NCI-H2107 treated with DMSO at 0.1 percent for 48 hours (cell line): ENCODE results near the gene INHBB.

Experiments used
- DNase-seq: peaks from one replicate; lab custom pipeline; 2025; ENCODE audit not compliant: unreplicated experiment; lab: John Stamatoyannopoulos, UW

Gene INHBB

DNA sequence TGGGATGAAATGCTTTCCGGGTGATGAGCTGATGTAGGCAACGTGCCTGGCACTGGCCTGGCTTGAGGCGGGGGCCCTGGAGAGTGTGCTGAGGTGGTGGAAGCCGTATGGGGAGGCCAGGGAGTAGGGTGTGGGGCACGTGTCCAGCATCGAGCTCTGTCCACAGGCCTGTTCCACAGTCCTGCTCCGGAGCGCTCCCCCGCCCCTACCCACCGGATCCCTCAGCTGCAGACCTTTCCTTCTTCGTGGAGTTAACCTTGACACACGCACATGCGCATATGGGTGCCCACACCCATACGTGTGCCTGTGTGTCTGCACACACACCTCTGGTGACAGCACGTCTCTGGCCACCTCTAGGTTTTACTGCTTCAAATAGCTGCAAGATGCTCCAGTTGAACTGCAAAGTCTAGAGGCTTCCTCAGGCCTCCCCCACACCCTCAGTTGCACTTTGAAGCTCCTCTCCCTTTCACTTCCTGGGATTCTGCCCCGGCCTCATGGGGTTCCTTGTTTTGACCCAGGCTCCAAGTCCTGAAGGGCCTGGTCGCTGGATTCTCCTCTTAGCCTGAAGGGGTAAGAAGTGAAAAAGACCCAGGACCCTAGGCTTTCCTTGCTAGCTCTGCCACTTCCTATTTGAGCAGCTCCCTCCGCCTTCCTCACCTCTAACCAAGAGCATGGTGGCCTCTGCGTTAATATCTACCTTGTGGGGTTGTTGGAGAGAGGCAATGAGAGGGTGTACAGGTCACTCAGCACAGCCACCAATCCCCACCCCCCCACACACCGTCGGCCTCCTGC lies 49.5 kb downstream of the INHBB start:
- DNase-seq: no peak

- peak; percentile 37 for DNase-seq
These were observed 50.3 kb downstream of the INHBB start for GRCh38 chr2:120396013-120396860.

DNA sequence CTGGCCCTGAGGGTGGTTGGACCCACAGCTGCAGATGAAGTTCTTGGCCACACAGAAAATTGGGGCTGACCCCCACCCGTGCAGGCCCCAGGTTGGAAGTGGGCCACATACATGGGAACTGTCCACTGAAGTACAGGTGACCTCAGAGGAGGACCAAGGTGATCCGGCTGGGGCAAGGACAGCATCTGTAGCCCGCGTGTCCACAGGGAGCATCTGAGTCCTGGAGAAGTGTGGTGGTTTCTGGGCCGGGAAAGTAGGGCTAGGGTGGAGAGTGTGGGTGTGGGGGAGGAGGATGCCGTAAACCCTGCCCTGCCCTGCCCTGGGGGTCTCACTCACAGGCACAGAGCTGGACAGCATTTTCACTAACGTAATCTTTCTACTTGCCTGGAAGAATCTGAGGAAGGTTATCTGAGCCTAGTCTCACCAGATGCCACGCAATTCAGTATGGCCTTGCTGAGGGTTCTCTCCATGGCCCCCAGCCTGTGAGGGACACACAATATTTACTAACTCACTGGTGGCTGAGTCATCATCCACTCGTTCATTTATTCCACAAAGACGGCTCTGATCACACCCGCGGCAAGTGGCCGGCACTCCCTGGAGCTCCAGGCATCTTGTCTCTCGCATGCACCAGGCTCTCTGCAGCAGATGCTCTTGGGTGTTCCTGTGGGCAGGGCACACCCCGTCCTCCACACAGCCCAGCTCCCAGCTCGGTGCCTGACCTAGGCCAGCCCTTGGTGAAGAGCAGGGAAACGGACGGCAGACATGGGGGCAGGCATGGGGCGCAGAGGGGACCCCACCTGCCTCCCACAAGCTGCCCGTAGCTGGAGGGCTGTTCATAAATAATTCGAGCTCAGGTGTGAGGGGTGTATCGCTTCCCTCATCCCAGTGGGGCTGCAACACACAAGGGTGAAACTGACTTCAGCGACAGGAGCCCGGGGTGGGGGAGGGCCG lies 51.2 kb downstream of the INHBB start:
- no peak for DNase-seq

DNA sequence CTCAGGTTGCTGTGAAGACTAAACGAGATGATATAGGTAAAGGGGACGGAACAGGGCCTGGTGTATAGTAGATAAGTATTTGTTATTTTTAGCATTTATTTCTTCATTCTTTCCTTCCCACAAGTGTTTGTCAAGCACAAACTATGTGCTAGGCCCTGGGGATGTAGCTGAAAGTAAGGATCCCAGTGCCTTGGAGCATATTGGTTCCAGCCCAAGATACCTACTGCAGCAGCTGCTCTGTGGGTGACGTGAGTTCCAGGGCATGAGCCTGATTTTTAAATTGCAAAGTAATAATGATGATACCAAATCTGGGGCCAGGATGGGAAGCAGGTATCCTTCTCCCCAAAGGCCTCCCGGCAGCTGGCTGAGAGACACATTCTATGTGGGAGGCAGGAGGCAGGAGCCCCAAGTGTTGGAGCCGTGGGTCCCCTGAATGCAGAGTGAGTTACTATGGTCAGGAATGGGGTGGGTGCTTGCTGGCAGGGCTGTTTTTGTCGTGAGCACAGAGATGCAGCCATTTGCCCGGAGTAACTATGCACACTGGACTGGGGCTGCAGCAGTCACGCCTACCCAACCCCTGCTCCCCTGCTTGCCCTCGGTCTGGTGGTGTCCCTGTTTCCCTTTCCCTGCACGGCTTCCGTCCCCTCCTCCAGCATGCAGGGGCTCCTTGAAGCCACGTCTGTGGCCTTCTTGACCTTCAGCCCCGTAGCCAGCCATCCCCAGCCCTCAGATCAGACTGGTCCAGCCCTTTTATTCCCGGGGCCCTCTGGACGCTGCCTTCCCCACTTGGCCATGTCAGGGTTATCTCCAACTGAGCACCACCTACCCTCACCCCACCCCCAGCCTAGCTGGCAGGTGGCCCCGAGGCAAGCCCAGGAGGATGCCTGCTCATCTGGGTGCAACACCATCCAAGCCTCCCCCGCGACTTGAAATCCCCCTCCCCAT lies 52.4 kb downstream of the INHBB start:
- DNase-seq: no peak

DNA sequence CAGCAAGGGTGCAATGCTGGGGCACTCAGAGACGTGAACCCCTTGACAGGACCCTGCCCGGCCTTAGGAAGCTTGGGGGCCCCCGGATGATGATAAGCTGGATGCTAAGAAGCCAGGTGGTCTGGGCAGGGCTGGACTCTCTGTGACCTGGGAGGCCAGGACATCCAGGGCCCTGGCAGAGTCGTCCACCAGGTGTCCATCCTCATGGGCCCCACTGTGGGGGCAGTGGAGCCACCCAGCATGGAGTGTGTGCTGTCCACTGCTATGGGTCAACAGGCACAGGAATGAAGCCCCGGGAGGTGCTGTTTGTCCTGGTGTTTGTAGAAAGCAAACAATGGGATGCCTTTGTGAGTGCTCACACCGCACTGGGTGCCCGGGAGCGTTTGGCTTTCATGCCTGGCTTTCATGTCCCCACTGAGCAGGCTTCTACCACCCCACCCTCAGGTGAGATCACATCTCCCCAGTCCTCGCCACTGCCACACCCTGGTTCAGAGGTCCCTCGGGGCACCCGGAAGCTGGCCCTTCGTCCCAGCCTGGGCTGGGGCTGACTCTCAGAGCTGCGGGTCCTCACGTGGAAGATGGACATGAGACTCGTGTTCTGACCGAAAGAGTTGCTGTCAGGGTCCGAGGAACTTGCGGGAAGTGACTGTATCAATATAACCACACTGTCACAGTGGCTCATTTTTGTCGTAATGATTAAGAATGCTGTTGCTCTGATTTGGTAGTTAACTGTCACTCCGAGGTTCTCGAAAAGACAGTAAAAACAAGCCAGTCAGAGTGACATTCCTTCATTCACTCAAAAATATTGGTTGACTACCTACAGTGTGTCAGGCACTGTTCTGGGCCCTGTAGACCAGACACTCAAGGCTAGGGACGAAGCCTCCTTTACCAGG lies 53.3 kb downstream of the INHBB start:
- DNase-seq: no peak

GRCh38 chr2:120399889-120400240 lies 53.9 kb downstream of the INHBB start:
- DNase-seq: no peak

GRCh38 chr2:120400551-120400950 lies 54.6 kb downstream of the INHBB start:
- DNase-seq: no peak
